Measurements from ENCODE around the gene TARS1.

Gene TARS1

GRCh38 chr5:33440482-33441240, at the start of gene TARS1 (continued):
- TF ChIP-seq, protein P1, sequence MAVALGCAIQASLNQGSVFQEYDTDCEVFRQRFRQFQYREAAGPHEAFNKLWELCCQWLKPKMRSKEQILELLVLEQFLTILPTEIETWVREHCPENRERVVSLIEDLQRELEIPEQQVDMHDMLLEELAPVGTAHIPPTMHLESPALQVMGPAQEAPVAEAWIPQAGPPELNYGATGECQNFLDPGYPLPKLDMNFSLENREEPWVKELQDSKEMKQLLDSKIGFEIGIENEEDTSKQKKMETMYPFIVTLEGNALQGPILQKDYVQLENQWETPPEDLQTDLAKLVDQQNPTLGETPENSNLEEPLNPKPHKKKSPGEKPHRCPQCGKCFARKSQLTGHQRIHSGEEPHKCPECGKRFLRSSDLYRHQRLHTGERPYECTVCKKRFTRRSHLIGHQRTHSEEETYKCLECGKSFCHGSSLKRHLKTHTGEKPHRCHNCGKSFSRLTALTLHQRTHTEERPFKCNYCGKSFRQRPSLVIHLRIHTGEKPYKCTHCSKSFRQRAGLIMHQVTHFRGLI (tag by site-specific recombination; IDR thresholded peaks at IDR 0.05): no peak
- TF ChIP-seq ZNF510 (tag by site-specific recombination; IDR thresholded peaks at IDR 0.05; ENCODE audit: insufficient replicate concordance): no peak
- no peak for TF ChIP-seq ZNF530 (tag by site-specific recombination; IDR thresholded peaks at IDR 0.05; ENCODE audit: low read depth)
- no peak for TF ChIP-seq ZNF626 (tag by site-specific recombination; IDR thresholded peaks at IDR 0.05)
- peak; percentile 93; the same call in 1 of the 2 replicates for TF ChIP-seq BCL11B (tag by site-specific recombination; IDR thresholded peaks at IDR 0.05; ENCODE audit: low read depth)
- peak; percentile 83; the same call in 1 of the 2 replicates for TF ChIP-seq BCL11A (tag by site-specific recombination; IDR thresholded peaks at IDR 0.05; ENCODE audit: low read depth)
- TF ChIP-seq GFI1B (tag by site-specific recombination; IDR thresholded peaks at IDR 0.05): no peak
- TF ChIP-seq, protein P2, sequence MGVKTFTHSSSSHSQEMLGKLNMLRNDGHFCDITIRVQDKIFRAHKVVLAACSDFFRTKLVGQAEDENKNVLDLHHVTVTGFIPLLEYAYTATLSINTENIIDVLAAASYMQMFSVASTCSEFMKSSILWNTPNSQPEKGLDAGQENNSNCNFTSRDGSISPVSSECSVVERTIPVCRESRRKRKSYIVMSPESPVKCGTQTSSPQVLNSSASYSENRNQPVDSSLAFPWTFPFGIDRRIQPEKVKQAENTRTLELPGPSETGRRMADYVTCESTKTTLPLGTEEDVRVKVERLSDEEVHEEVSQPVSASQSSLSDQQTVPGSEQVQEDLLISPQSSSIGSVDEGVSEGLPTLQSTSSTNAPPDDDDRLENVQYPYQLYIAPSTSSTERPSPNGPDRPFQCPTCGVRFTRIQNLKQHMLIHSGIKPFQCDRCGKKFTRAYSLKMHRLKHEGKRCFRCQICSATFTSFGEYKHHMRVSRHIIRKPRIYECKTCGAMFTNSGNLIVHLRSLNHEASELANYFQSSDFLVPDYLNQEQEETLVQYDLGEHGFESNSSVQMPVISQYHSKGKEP (tag by site-specific recombination; IDR thresholded peaks at IDR 0.05): no peak
- peak; percentile 91 for TF ChIP-seq PRDM10 (tag by site-specific recombination; IDR thresholded peaks at IDR 0.05)
- peak; percentile 90 for TF ChIP-seq ZNF341 (tag by site-specific recombination; IDR thresholded peaks at IDR 0.05; ENCODE audit: low read depth)
- TF ChIP-seq, protein P3, sequence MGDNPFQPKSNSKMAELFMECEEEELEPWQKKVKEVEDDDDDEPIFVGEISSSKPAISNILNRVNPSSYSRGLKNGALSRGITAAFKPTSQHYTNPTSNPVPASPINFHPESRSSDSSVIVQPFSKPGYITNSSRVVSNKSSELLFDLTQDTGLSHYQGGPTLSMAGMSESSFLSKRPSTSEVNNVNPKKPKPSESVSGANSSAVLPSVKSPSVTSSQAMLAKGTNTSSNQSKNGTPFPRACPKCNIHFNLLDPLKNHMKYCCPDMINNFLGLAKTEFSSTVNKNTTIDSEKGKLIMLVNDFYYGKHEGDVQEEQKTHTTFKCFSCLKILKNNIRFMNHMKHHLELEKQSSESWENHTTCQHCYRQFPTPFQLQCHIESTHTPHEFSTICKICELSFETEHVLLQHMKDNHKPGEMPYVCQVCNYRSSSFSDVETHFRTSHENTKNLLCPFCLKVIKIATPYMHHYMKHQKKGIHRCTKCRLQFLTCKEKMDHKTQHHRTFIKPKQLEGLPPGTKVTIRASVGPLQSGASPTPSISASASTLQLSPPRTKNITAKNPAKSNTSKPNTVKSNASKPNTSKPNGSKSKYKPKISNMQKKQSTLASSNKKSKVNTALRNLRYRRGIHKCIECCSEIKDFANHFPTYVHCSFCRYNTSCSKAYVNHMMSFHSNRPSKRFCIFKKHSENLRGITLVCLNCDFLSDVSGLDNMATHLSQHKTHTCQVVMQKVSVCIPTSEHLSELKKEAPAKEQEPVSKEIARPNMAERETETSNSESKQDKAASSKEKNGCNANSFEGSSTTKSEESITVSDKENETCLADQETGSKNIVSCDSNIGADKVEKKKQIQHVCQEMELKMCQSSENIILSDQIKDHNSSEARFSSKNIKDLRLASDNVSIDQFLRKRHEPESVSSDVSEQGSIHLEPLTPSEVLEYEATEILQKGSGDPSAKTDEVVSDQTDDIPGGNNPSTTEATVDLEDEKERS (tag by site-specific recombination; IDR thresholded peaks at IDR 0.05): peak; percentile 47; the same call in 1 of the 2 replicates
- TF ChIP-seq, protein P4, sequence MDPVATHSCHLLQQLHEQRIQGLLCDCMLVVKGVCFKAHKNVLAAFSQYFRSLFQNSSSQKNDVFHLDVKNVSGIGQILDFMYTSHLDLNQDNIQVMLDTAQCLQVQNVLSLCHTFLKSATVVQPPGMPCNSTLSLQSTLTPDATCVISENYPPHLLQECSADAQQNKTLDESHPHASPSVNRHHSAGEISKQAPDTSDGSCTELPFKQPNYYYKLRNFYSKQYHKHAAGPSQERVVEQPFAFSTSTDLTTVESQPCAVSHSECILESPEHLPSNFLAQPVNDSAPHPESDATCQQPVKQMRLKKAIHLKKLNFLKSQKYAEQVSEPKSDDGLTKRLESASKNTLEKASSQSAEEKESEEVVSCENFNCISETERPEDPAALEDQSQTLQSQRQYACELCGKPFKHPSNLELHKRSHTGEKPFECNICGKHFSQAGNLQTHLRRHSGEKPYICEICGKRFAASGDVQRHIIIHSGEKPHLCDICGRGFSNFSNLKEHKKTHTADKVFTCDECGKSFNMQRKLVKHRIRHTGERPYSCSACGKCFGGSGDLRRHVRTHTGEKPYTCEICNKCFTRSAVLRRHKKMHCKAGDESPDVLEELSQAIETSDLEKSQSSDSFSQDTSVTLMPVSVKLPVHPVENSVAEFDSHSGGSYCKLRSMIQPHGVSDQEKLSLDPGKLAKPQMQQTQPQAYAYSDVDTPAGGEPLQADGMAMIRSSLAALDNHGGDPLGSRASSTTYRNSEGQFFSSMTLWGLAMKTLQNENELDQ (tag by site-specific recombination; IDR thresholded peaks at IDR 0.05; ENCODE audit: low read depth): no peak
- TF ChIP-seq ZBTB1 (tag by site-specific recombination; IDR thresholded peaks at IDR 0.05): no peak
- no peak for TF ChIP-seq ZNF549 (tag by site-specific recombination; IDR thresholded peaks at IDR 0.05)
- peak; percentile 29 for TF ChIP-seq ZNF660 (tag by site-specific recombination; IDR thresholded peaks at IDR 0.05)
- TF ChIP-seq ZNF239 (tag by site-specific recombination; IDR thresholded peaks at IDR 0.05): no peak
- no peak for TF ChIP-seq ZNF37A (tag by site-specific recombination; IDR thresholded peaks at IDR 0.05)
- TF ChIP-seq, protein P5, sequence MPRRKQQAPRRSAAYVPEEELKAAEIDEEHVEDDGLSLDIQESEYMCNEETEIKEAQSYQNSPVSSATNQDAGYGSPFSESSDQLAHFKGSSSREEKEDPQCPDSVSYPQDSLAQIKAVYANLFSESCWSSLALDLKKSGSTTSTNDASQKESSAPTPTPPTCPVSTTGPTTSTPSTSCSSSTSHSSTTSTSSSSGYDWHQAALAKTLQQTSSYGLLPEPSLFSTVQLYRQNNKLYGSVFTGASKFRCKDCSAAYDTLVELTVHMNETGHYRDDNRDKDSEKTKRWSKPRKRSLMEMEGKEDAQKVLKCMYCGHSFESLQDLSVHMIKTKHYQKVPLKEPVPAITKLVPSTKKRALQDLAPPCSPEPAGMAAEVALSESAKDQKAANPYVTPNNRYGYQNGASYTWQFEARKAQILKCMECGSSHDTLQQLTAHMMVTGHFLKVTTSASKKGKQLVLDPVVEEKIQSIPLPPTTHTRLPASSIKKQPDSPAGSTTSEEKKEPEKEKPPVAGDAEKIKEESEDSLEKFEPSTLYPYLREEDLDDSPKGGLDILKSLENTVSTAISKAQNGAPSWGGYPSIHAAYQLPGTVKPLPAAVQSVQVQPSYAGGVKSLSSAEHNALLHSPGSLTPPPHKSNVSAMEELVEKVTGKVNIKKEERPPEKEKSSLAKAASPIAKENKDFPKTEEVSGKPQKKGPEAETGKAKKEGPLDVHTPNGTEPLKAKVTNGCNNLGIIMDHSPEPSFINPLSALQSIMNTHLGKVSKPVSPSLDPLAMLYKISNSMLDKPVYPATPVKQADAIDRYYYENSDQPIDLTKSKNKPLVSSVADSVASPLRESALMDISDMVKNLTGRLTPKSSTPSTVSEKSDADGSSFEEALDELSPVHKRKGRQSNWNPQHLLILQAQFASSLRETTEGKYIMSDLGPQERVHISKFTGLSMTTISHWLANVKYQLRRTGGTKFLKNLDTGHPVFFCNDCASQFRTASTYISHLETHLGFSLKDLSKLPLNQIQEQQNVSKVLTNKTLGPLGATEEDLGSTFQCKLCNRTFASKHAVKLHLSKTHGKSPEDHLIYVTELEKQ (tag by site-specific recombination; IDR thresholded peaks at IDR 0.05; ENCODE audit: borderline replicate concordance): no peak
- peak; percentile 97 for TF ChIP-seq SP2 (tag by site-specific recombination; IDR thresholded peaks at IDR 0.05)
- TF ChIP-seq, protein P6, sequence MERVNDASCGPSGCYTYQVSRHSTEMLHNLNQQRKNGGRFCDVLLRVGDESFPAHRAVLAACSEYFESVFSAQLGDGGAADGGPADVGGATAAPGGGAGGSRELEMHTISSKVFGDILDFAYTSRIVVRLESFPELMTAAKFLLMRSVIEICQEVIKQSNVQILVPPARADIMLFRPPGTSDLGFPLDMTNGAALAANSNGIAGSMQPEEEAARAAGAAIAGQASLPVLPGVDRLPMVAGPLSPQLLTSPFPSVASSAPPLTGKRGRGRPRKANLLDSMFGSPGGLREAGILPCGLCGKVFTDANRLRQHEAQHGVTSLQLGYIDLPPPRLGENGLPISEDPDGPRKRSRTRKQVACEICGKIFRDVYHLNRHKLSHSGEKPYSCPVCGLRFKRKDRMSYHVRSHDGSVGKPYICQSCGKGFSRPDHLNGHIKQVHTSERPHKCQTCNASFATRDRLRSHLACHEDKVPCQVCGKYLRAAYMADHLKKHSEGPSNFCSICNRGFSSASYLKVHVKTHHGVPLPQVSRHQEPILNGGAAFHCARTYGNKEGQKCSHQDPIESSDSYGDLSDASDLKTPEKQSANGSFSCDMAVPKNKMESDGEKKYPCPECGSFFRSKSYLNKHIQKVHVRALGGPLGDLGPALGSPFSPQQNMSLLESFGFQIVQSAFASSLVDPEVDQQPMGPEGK (tag by site-specific recombination; IDR thresholded peaks at IDR 0.05): peak; percentile 82
